ENCODE results near the gene SLC6A9. TPM values are rescaled to one million over a fixed set of nuclear protein-coding genes. Genes with fewer than 3 reads are reported as not detected.

The SLC6A9 gene
- total RNA-seq, 1 donor from 2014 or later = 4.7 TPM

DNA sequence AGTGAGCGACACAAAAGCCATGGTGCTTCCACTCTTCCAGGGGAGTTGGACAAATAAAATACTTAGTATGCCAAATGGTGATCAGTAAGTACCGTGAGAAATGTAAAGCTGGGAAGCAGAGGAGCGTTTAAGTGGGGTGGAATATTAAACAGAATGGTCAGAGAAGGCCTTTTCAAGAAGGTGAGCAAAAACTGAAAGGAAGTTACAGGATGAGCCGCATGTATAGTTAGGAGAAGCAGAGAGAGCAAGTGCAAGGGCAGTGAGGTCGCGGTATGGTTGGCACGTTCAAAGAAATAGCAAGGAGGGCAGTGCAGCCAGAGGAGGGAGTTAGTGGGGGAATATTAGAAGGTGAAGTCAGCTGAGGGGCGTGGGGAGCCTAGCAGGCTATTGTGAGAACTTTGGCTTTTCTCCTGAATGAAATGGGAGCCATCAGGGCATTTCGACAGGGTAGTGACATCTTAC, 57.2 kb downstream of the SLC6A9 start:
- H3K36me3 ChIP-seq = peaks cover 13 to 19% of the 10 kb centered on the region in 2 donors
- H3K9me3 ChIP-seq = no peaks in the 10 kb centered on the region
- H3K27me3 ChIP-seq = no peaks in the 10 kb centered on the region
- intact Hi-C loops (cut with DNase I) = loop anchor here (1.0 to 5.0 kb wide), 4 partner anchors 17 to 267 kb away; partner anchors contain the start of genes CCDC24, IPO13, SLC6A9 and ST3GAL3
- TF ChIP-seq, protein P1, sequence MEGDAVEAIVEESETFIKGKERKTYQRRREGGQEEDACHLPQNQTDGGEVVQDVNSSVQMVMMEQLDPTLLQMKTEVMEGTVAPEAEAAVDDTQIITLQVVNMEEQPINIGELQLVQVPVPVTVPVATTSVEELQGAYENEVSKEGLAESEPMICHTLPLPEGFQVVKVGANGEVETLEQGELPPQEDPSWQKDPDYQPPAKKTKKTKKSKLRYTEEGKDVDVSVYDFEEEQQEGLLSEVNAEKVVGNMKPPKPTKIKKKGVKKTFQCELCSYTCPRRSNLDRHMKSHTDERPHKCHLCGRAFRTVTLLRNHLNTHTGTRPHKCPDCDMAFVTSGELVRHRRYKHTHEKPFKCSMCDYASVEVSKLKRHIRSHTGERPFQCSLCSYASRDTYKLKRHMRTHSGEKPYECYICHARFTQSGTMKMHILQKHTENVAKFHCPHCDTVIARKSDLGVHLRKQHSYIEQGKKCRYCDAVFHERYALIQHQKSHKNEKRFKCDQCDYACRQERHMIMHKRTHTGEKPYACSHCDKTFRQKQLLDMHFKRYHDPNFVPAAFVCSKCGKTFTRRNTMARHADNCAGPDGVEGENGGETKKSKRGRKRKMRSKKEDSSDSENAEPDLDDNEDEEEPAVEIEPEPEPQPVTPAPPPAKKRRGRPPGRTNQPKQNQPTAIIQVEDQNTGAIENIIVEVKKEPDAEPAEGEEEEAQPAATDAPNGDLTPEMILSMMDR (IDR thresholded peaks at IDR 0.05) = no peak
- H3K4me1 ChIP-seq = peaks cover 17 to 35% of the 10 kb centered on the region in 2 donors
- DNase-seq (ENCODE audit: low spot score in 2 of 2) = no peak
- peak overlapping the region; percentile 84 to 89 for H3K27ac ChIP-seq
- peak overlapping the region; percentile 71 to 78 for H3K4me3 ChIP-seq

DNA sequence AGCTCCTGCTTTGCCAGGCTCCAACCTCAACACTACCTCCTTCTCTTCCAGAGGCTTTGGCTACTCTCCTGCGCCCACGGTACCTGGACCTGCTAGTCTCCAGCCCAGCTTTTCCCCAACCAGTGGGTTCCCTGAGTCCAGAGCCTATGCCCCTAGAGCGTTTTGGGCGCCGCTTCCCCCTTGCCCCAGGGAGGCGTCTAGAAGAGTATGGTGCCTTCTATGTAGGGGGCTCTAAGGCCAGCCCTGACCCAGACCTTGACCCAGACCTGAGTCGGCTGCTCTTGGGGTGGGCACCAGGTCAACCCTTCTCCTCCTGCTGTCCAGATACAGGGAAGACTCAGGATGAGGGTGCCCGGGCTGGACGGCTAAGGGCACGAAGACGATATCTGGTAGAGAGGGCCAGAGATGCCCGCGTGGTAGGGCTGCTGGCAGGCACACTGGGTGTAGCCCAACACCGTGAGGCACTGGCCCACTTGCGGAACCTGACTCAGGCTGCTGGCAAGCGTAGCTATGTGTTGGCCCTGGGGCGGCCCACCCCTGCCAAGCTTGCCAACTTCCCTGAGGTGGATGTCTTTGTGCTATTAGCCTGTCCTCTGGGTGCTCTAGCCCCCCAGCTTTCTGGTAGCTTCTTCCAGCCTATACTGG, 59.8 kb downstream of the SLC6A9 start:
- H3K36me3 ChIP-seq = peaks cover 5 to 8% of the 10 kb centered on the region in 2 donors
- H3K9me3 ChIP-seq = no peaks in the 10 kb centered on the region
- intact Hi-C loops (cut with DNase I) = loop anchor here (5.0 kb wide), 1 partner anchor 264 kb away; the partner anchor contains the start of gene ST3GAL3
- TF ChIP-seq, protein P1 (IDR thresholded peaks at IDR 0.05) = no peak
- DNase-seq (ENCODE audit: low spot score in 2 of 2) = no peak
- no peak overlapping the region for H3K4me3 ChIP-seq
- H3K27me3 ChIP-seq = no peaks in the 10 kb centered on the region
- H3K27ac ChIP-seq = no peak overlapping the region
- H3K4me1 ChIP-seq = peaks cover 14 to 19% of the 10 kb centered on the region in 2 donors

DNA sequence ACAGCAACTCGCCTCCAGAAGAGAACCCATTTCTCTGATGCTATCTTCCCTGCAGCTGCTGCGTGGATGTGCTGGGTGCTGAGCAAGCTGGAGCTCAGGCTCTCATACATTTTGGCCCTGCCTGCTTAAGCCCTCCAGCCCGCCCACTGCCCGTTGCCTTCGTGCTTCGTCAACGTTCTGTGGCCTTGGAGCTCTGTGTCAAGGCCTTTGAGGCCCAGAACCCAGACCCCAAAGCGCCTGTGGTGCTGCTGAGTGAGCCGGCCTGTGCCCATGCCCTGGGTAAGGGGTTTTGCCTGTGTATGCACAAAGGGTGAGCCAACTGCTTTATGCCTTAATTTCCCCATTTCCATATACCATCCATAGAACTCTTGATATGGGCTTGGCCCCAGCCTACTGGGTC, 60.4 kb downstream of the SLC6A9 start:
- peaks cover 7 to 11% of the 10 kb centered on the region in 2 donors for H3K36me3 ChIP-seq
- H3K9me3 ChIP-seq = no peaks in the 10 kb centered on the region
- no peaks in the 10 kb centered on the region for H3K27me3 ChIP-seq
- intact Hi-C loops (cut with DNase I) = loop anchor here (5.0 kb wide), 1 partner anchor 264 kb away; the partner anchor contains the start of gene ST3GAL3
- H3K4me3 ChIP-seq = peak overlapping the region; percentile 68 to 83
- TF ChIP-seq, protein P1 (IDR thresholded peaks at IDR 0.05) = no peak
- DNase-seq (ENCODE audit: low spot score in 2 of 2) = no peak
- H3K4me1 ChIP-seq = peaks cover 8 to 13% of the 10 kb centered on the region in 2 donors
- no peak overlapping the region for H3K27ac ChIP-seq

DNA sequence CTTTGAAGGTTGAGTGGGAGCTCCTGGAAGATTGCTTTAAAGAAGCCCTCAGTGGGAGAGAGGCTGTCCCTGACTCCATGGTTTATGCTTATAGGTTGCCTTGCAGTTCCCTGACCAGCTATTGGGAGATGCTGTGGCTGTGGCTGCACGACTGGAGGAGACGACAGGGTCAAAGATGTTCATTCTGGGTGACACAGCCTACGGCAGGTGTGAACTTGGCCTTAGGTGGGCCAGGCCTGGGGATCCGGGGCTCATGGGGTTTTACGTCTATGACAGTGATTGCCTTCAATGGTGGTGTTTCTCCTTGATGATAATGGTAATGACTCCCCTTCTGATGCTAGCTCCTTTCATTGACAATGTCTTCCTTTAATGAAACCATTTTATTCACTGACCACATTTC, 60.8 kb downstream of the SLC6A9 start:
- no peaks in the 10 kb centered on the region for H3K27me3 ChIP-seq
- H3K36me3 ChIP-seq = peaks cover 10 to 11% of the 10 kb centered on the region in 2 donors
- TF ChIP-seq, protein P1 (IDR thresholded peaks at IDR 0.05) = no peak
- no peak overlapping the region for H3K27ac ChIP-seq
- no peaks in the 10 kb centered on the region for H3K9me3 ChIP-seq
- no peak for DNase-seq (ENCODE audit: low spot score in 2 of 2)
- peaks cover 6 to 9% of the 10 kb centered on the region in 2 donors for H3K4me1 ChIP-seq
- peak overlapping the region; percentile 68 to 83 for H3K4me3 ChIP-seq
- intact Hi-C loops (cut with DNase I) = loop anchor here (5.0 kb wide), 1 partner anchor 263 kb away; the partner anchor contains the start of gene ST3GAL3

DNA sequence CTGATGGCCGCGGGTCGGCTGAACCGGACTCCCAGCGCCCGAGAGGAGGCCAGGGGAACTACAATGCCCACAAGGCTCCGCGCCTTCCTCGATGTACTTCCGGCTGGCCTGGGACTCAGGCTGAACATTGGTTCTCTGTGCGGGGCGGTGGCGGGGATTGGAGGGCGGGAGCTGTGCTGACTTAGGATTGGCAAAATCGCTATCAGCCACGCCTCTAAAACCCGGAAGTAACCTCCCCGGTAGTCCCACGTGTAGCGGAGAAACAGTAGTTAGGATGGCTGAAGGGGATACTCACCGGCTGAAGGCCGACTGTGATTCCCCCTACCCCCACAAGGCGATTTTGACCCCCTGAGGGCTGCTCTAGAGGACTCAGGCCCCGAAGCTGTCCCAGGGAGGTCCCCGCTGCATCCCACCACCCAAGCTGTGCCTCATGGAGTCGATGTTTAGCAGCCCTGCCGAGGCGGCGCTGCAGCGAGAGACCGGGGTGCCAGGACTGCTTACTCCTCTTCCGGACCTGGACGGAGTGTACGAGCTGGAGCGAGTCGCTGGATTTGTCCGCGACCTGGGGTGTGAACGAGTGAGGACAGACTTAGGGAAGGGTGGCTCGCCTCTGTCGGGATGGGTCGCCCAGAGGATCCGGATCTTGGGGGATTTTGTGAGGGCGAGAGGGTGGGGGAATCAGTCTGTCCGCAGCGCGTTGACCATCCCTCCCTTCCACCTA, 61.4 kb downstream of the SLC6A9 start, which contains the start of gene DPH2:
TSS of gene DPH2 (plus strand) at position 265 of the 721 bp plus-strand sequence. CDS start at position 431, 166 bp downstream.
- DNase-seq (ENCODE audit: low spot score in 2 of 2) = peak; percentile 95 to 99
- peaks cover 6 to 8% of the 10 kb centered on the region in 2 donors for H3K4me1 ChIP-seq
- peak within 1 kb of the TSS; percentile 68 to 83 for H3K4me3 ChIP-seq
- no peak within 1 kb of the TSS for H3K27ac ChIP-seq
- intact Hi-C loops (cut with DNase I) = loop anchor here (1.0 to 5.0 kb wide), 3 partner anchors 21 to 263 kb away; partner anchors contain the start of genes CCDC24, IPO13 and ST3GAL3
- H3K36me3 ChIP-seq = peaks cover 10 to 11% of the 10 kb centered on the region in 2 donors
- H3K27me3 ChIP-seq = no peaks in the 10 kb centered on the region
- no peaks in the 10 kb centered on the region for H3K9me3 ChIP-seq
- TF ChIP-seq, protein P1 (IDR thresholded peaks at IDR 0.05) = peak in 1 of 3 experiments; percentile 2
